ENCODE results near the gene LOXL1. TPM values are rescaled to one million over a fixed set of nuclear protein-coding genes. Genes with fewer than 3 reads are reported as not detected.

Gene LOXL1
- total and polyA plus RNA-seq, 2 of the 13 experiments (the other 11 are each of a cell fraction or from before 2014, with no cell fraction given), result 0.51 to 1.3 TPM

- TF ChIP-seq MAFK (conservative IDR thresholded peaks at IDR 0.05 in 1 of 2, IDR thresholded peaks at IDR 0.05 in 1 of 2; ENCODE audit: low read length in 2 of 2) (no peak), YEATS2 (CRISPR knock-in tag; IDR thresholded peaks at IDR 0.05; ENCODE audit: borderline replicate concordance) (peak; percentile 76; the same call in 1 of the 2 replicates), LRRFIP1 (CRISPR knock-in tag; conservative IDR thresholded peaks at IDR 0.05) (no peak), ZNF7 (CRISPR knock-in tag; IDR thresholded peaks at IDR 0.05) (no peak), ZFP41 (CRISPR knock-in tag; IDR thresholded peaks at IDR 0.05; ENCODE audit: borderline replicate concordance) (no peak), TIGD3 (CRISPR knock-in tag; IDR thresholded peaks at IDR 0.05; ENCODE audit: borderline replicate concordance) (no peak), ATRX (CRISPR knock-in tag; IDR thresholded peaks at IDR 0.05; ENCODE audit: borderline replicate concordance) (no peak), ELF4 (CRISPR knock-in tag; IDR thresholded peaks at IDR 0.05; ENCODE audit: borderline replicate concordance) (no peak), MLX (CRISPR knock-in tag; IDR thresholded peaks at IDR 0.05) (no peak), ZNF724P (CRISPR knock-in tag; IDR thresholded peaks at IDR 0.05; ENCODE audit: borderline replicate concordance) (no peak), HMGA1 (CRISPR knock-in tag; conservative IDR thresholded peaks at IDR 0.05) (no peak), CENPX (CRISPR knock-in tag; IDR thresholded peaks at IDR 0.05) (no peak), GLI4 (CRISPR knock-in tag; IDR thresholded peaks at IDR 0.05; ENCODE audit: borderline replicate concordance) (no peak), ZNF292 (CRISPR knock-in tag; IDR thresholded peaks at IDR 0.05; ENCODE audit: borderline replicate concordance, low read depth) (no peak), MIER3 (CRISPR knock-in tag; IDR thresholded peaks at IDR 0.05; ENCODE audit: borderline replicate concordance) (no peak), TFAP4 (IDR thresholded peaks at IDR 0.05; ENCODE audit: borderline replicate concordance, low read depth) (peak; percentile 28; the same call in 1 of the 2 replicates), CREM (IDR thresholded peaks at IDR 0.05) (no peak), CREM (CRISPR knock-in tag; IDR thresholded peaks at IDR 0.05) (no peak), KDM6A (CRISPR knock-in tag; IDR thresholded peaks at IDR 0.05; ENCODE audit: low read depth) (no peak), REL (CRISPR knock-in tag; conservative IDR thresholded peaks at IDR 0.05) (no peak), ZBTB37 (CRISPR knock-in tag; IDR thresholded peaks at IDR 0.05) (no peak), NFKB2 (CRISPR knock-in tag; IDR thresholded peaks at IDR 0.05; ENCODE audit: borderline replicate concordance) (peak; percentile 43; the same call in 1 of the 2 replicates), SALL1 (CRISPR knock-in tag; IDR thresholded peaks at IDR 0.05) (peak; percentile 58), SP140L (CRISPR knock-in tag; IDR thresholded peaks at IDR 0.05; ENCODE audit: borderline replicate concordance) (no peak)
Measured at GRCh38 chr15:73991726-73992593, 65.7 kb downstream of the LOXL1 start, which contains the start of gene STOML1 (continued).
